Endodermal cell (in vitro differentiated cells): ENCODE results near the gene ARFGEF2. TPM values are rescaled to one million over a fixed set of nuclear protein-coding genes. Genes with fewer than 3 reads are reported as not detected.

Source experiments
- DNase-seq: peaks from one replicate; pipeline ENCODE4 v3.0.0-alpha.2; 2017
- H3K27ac ChIP-seq: 2 replicates; pipeline ENCODE4 v1.5.1; 2013; ENCODE audit warnings: mild to moderate bottlenecking, low read depth, low read length, moderate library complexity
- H3K27me3 ChIP-seq: 2 replicates; pipeline ENCODE4 v1.6.1; 2013; ENCODE audit warnings: mild to moderate bottlenecking, low read length, moderate library complexity; ENCODE audit not compliant: insufficient read depth, control insufficient read depth, poor library complexity, severe bottlenecking
- H3K36me3 ChIP-seq: 2 replicates; pipeline ENCODE4 v1.7.0; 2013; ENCODE audit warnings: mild to moderate bottlenecking, low read length, moderate library complexity; ENCODE audit not compliant: control insufficient read depth, insufficient read depth
- H3K4me1 ChIP-seq: one replicate; pipeline ENCODE4 v1.7.0; 2013; ENCODE audit warnings: low read length; ENCODE audit not compliant: control insufficient read depth, insufficient read depth
- H3K4me3 ChIP-seq: 2 replicates; pipeline ENCODE4 v1.5.1; 2013; ENCODE audit warnings: mild to moderate bottlenecking, low read length, moderate library complexity
- H3K9ac ChIP-seq: 2 replicates; pipeline ENCODE4 v1.6.1; 2013; ENCODE audit warnings: mild to moderate bottlenecking, low read length, moderate library complexity; ENCODE audit not compliant: poor library complexity, severe bottlenecking; ENCODE audit errors: extremely low read depth
- H3K9me3 ChIP-seq: 2 replicates; pipeline ENCODE4 v1.6.1; 2013; ENCODE audit warnings: mild to moderate bottlenecking, low read length, moderate library complexity; ENCODE audit not compliant: control insufficient read depth
- H3K27ac Mint-ChIP-seq: 2 replicates; pipeline ENCODE4 v1.8.0; 2020; ENCODE audit warnings: mixed read lengths
- H3K27me3 Mint-ChIP-seq: 2 replicates; pipeline ENCODE4 v1.8.0; 2021; ENCODE audit warnings: mild to moderate bottlenecking, mixed read lengths; ENCODE audit not compliant: insufficient read depth
- H3K36me3 Mint-ChIP-seq: 2 replicates; pipeline ENCODE4 v1.8.0; 2020; ENCODE audit warnings: low read depth, mixed read lengths
- H3K4me1 Mint-ChIP-seq: 2 replicates; pipeline ENCODE4 v1.8.0; 2020; ENCODE audit warnings: mixed read lengths
- H3K4me3 Mint-ChIP-seq: 2 replicates; pipeline ENCODE4 v1.8.0; 2020; ENCODE audit warnings: mild to moderate bottlenecking, moderate library complexity, mixed read lengths
- H3K9me3 Mint-ChIP-seq: 2 replicates; pipeline ENCODE4 v1.8.0; 2020; ENCODE audit warnings: mild to moderate bottlenecking, mixed read lengths
- WGBS, 2 experiments: methylation state at CpG; one replicate each; pipeline versions ENCODE4 v1.1.5 to v1.1.7; 2013; ENCODE audit warnings: missing lambda C conversion rate in 2 of 2, mixed read lengths in 1 of 2; ENCODE audit not compliant: insufficient coverage in 1 of 2, insufficient read length in 1 of 2; 5-methylcytosine and 5-hydroxymethylcytosine counted together
- total RNA-seq, 2 donors: library from RNA; stranded (reverse); fragmentation: NEBNext Ultra II Directional in 1 of 2; extraction: Animal tissue kit (Norgen Biotek cat#: 25700) in 1 of 2; gene quantifications; 2 replicates in 1 of 2; 3 replicates in 1 of 2; pipeline ENCODE4 v1.2.1, GENCODE V29; 2021
- TF ChIP-seq, protein P1 (sequence below): fragments of 200-600 bp; sonication (generic); conservative IDR thresholded peaks from 2 replicates; pipeline ENCODE4 v1.5.0; 2021; ENCODE audit warnings: antibody characterized with exemption, mild to moderate bottlenecking

The ARFGEF2 gene
- total RNA-seq, 2 donors from 2014 or later = 23.6 to 29.4 TPM

DNA sequence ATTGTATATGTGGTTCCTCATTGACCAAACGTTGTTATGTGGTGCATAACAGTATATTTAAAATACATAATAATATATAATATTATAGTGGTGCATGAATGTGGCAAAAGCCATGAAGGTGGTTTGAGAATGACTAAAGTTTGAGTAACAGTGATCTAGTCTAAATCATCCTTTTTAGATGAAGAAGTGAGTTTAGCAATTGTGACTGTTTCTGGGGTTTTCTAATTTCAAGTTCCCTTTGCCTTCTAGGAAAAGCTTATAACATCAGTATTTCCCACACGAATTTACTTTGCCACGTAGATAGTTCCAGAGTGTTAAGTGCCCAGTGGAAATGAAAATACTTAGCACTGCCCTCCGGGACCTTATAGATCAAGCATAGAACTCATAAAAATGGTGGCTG lies 40.9 kb downstream of the ARFGEF2 start:
- no peaks in the 10 kb centered on the region for H3K27me3 ChIP-seq
- WGBS, 2 experiments = 95 to 100% methylated on average over 1 to 3 of the region's 4 CpGs
- no peaks in the 10 kb centered on the region for H3K9me3 ChIP-seq
- H3K4me3 Mint-ChIP-seq = no peak overlapping the region
- H3K36me3 ChIP-seq = peaks cover 74% of the 10 kb centered on the region
- H3K27ac Mint-ChIP-seq = no peak overlapping the region
- no peaks in the 10 kb centered on the region for H3K27me3 Mint-ChIP-seq
- H3K9me3 Mint-ChIP-seq = no peaks in the 10 kb centered on the region
- H3K27ac ChIP-seq = no peak overlapping the region
- H3K4me1 Mint-ChIP-seq = peaks cover 5% of the 10 kb centered on the region
- H3K4me1 ChIP-seq = peaks cover 3% of the 10 kb centered on the region
- no peak overlapping the region for H3K9ac ChIP-seq
- H3K36me3 Mint-ChIP-seq = peaks cover 53% of the 10 kb centered on the region
- DNase-seq = no peak
- H3K4me3 ChIP-seq = no peak overlapping the region
- TF ChIP-seq, protein P1, sequence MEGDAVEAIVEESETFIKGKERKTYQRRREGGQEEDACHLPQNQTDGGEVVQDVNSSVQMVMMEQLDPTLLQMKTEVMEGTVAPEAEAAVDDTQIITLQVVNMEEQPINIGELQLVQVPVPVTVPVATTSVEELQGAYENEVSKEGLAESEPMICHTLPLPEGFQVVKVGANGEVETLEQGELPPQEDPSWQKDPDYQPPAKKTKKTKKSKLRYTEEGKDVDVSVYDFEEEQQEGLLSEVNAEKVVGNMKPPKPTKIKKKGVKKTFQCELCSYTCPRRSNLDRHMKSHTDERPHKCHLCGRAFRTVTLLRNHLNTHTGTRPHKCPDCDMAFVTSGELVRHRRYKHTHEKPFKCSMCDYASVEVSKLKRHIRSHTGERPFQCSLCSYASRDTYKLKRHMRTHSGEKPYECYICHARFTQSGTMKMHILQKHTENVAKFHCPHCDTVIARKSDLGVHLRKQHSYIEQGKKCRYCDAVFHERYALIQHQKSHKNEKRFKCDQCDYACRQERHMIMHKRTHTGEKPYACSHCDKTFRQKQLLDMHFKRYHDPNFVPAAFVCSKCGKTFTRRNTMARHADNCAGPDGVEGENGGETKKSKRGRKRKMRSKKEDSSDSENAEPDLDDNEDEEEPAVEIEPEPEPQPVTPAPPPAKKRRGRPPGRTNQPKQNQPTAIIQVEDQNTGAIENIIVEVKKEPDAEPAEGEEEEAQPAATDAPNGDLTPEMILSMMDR = no peak

DNA sequence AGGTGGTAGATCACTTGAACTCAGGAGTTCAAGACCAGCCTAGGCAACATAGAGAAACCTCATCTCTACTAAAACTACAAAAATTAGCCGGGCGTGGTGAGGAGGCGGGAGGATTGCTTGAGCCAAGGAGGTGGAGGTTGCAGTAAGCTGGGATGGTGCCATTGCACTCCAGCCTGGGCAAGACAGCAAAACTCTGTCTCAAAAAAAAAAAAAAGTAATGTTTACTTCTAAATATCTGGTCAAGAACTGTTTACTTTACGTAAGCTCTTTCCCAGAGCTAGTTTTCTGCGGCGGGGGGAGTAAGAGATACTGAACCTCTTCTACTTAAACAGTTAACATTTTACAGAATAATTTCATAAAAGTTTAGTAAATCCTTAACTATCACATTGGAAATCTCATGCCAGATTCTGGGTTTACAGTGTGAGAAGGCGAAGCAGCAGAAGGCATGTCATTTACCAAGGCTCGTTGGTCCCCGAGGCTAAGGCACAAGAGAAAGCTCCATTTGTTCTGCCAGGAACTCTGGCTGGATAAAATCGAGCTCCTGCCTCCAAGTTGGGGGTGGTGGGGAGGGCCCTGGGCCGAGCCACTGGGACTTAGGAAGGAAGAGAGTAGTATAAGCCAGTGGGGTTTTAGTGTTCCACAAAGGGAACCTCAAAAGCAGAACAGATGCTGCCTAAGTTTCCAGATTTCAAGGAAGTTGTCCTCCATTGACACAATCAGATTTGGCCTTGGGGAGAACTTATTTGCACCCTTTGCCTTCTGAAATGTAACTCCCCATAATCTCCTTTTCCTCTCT lies 41.7 kb downstream of the ARFGEF2 start:
- H3K4me1 Mint-ChIP-seq = no peaks in the 10 kb centered on the region

DNA sequence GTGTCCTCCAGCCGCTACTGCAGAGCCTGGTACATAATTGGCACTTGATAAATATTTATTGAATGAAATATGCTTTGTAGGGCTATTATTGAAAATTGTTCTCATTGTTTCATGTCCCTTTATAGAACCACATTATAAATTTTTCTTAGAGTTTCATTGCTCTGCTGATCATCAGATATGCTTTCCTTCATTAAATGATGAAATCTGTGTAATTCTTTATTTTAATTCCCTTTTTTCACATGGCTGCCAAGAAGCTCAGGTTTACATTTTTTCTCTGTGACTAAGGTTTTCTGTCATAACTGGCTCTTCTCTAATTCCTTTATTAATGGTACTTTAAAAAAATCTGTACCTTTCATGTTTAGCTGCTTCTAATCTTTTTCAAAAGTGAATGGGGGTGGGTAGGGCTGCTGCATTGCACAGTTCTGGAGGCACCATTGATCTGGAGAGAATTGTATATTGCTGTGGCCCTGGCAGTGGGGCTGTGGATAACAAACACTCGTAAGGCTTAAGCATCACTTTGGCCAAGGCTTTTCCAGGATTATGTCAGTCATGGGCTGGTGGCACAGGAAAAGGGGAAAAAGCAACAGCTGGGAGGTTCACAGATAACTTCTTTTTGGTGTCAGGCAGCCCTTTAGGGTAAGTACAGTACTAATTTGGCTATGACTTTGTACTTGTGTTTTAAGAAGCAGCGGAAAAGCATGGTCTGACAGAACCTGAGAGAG lies 43.8 kb downstream of the ARFGEF2 start:
- Histone ChIP-seq H3K36me3 (peaks cover 72% of the 10 kb centered on the region), H3K27ac (no peak overlapping the region), H3K27me3 (no peaks in the 10 kb centered on the region), H3K9me3 (no peaks in the 10 kb centered on the region), H3K9ac (no peak overlapping the region), H3K4me3 (no peak overlapping the region), H3K4me1 (no peaks in the 10 kb centered on the region)
- Mint-ChIP-seq H3K27ac (peak overlapping the region; percentile 10), H3K4me1 (no peaks in the 10 kb centered on the region), H3K9me3 (no peaks in the 10 kb centered on the region), H3K4me3 (no peak overlapping the region), H3K36me3 (peaks cover 62% of the 10 kb centered on the region), H3K27me3 (no peaks in the 10 kb centered on the region)
- DNase-seq = no peak
- WGBS, 2 experiments = 90 to 93% methylated on average over 2 to 3 of the region's 3 CpGs
- TF ChIP-seq, protein P1 = no peak

More for the DNA sequence above, 41.7 kb downstream of the ARFGEF2 start:
- no peaks in the 10 kb centered on the region for H3K9me3 ChIP-seq
- TF ChIP-seq, protein P1 = no peak
- H3K4me3 ChIP-seq = no peak overlapping the region
- DNase-seq = no peak
- Mint-ChIP-seq H3K4me3 (no peak overlapping the region), H3K27ac (no peak overlapping the region), H3K27me3 (no peaks in the 10 kb centered on the region), H3K36me3 (peaks cover 51% of the 10 kb centered on the region), H3K9me3 (no peaks in the 10 kb centered on the region)
- WGBS, 2 experiments = 92 to 94% methylated on average over 7 to 11 of the region's 11 CpGs
- H3K9ac ChIP-seq = no peak overlapping the region
- H3K27me3 ChIP-seq = no peaks in the 10 kb centered on the region
- H3K4me1 ChIP-seq = no peaks in the 10 kb centered on the region
- H3K36me3 ChIP-seq = peaks cover 72% of the 10 kb centered on the region
- no peak overlapping the region for H3K27ac ChIP-seq
